Mesodermal cell (in vitro differentiated cells): ENCODE measurements around the gene LPAR3.
"Not testable (repeated sequence)": the region's sequence is repeated elsewhere in the genome, so short reads cannot be mapped to it uniquely, and the experiment has no call there.

ENCODE experiments used
- H3K27ac ChIP-seq: 2 replicates; pipeline ENCODE4 v1.7.0; 2013; ENCODE audit warnings: mild to moderate bottlenecking, low read depth, low read length, moderate library complexity; ENCODE audit not compliant: severe bottlenecking
- H3K36me3 ChIP-seq: 2 replicates; pipeline ENCODE4 v1.7.1; 2013; ENCODE audit warnings: mild to moderate bottlenecking, low read length, moderate library complexity; ENCODE audit not compliant: control insufficient read depth, insufficient read depth
- H3K4me1 ChIP-seq: one replicate; pipeline ENCODE4 v1.7.1; 2013; ENCODE audit warnings: mild to moderate bottlenecking, low read length; ENCODE audit not compliant: insufficient read depth, control insufficient read depth, poor library complexity, severe bottlenecking
- H3K4me3 ChIP-seq: 2 replicates; pipeline ENCODE4 v1.7.0; 2013; ENCODE audit warnings: low read length, control low read depth, mild to moderate bottlenecking; ENCODE audit not compliant: insufficient read depth, poor library complexity, severe bottlenecking; ENCODE audit errors: extremely low read depth
- H3K9me3 ChIP-seq: 2 replicates; pipeline ENCODE4 v1.7.1; 2013; ENCODE audit warnings: mild to moderate bottlenecking, low read length, moderate library complexity; ENCODE audit not compliant: control insufficient read depth
- WGBS, 2 experiments: methylation state at CpG; one replicate each; pipeline ENCODE4 v1.1.5; 2013; ENCODE audit warnings: missing lambda C conversion rate in 2 of 2; ENCODE audit not compliant: insufficient coverage in 2 of 2; 5-methylcytosine and 5-hydroxymethylcytosine counted together

Gene LPAR3

DNA sequence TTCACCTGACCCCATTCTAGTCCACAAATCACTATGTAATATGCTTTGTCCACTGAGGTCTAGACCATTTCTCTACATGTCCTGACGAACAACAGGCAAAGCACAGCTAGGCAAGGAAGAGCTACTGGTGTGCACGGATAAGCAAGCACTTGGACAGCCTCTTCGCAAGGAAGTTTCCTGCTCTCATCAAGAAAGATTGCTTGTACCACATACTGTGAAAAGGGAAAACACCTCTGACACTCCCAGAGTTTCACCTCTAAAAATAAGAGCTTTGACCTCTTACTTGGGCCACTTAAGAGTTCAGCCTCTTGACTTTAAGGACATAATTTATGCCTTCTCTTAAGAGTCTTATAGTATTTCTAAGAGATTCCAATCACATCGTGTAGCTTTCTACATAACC is 36.0 kb upstream of the LPAR3 start:
- H3K27ac ChIP-seq = no peak overlapping the region
- no peaks in the 10 kb centered on the region for H3K9me3 ChIP-seq
- WGBS, 2 experiments = 91 to 94% methylated on average over 3 of the region's 4 CpGs
- no peaks in the 10 kb centered on the region for H3K36me3 ChIP-seq
- no peak overlapping the region for H3K4me3 ChIP-seq
- H3K4me1 ChIP-seq = no peaks in the 10 kb centered on the region

DNA sequence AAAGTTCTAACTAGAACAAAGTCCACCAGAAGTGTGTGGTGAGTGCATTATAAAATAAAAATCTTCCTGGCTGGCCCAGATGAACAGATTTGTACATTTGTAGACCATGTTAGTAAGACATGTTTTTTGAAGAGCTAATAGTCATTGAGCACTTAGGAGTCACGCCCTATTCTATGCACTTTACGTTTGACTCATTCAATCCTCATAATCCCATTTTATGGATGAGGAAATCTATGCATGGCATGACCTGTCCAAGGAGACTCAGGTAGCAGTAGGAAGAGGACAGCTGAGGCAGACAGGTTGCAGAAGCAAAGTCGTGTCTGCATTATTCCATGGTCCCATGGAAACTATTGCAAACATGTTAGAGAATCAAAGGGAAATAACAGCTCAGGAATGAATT is 30.3 kb upstream of the LPAR3 start:
- Histone ChIP-seq H3K4me1 (no peaks in the 10 kb centered on the region), H3K27ac (no peak overlapping the region)
- WGBS, 2 experiments = 70 to 83% methylated on average over 1 of the region's 3 CpGs

DNA sequence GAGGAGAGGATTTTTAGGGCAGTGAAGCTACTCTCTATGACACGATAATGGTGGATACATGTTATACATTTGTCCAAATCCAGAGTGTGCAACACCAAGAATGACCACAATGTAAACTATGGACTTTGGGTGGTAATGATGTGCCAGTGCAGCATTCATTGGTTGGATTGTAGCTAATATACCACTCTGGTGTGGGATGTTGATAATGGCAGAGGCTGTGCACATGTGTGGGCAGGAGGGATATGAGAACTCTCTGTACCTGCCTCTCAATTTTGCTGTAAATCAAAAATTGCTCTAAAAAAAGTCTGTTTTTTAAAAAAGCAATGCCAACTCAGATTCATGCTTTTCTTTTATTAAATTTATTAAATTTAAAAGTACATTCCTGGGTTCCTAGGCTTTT is 27.2 kb upstream of the LPAR3 start:
- H3K36me3 ChIP-seq = no peaks in the 10 kb centered on the region
- H3K4me3 ChIP-seq = no peak overlapping the region
- H3K27ac ChIP-seq = no peak overlapping the region
- H3K4me1 ChIP-seq = no peaks in the 10 kb centered on the region
- no peaks in the 10 kb centered on the region for H3K9me3 ChIP-seq
- WGBS, 2 experiments = 100% methylated on average over 1 of the region's 1 CpG; no CpG with 5 or more reads in 1 of the 2 experiments

More for the DNA sequence above, 30.3 kb upstream of the LPAR3 start:
- no peak overlapping the region for H3K4me3 ChIP-seq
- H3K36me3 ChIP-seq = no peaks in the 10 kb centered on the region
- H3K9me3 ChIP-seq = no peaks in the 10 kb centered on the region

DNA sequence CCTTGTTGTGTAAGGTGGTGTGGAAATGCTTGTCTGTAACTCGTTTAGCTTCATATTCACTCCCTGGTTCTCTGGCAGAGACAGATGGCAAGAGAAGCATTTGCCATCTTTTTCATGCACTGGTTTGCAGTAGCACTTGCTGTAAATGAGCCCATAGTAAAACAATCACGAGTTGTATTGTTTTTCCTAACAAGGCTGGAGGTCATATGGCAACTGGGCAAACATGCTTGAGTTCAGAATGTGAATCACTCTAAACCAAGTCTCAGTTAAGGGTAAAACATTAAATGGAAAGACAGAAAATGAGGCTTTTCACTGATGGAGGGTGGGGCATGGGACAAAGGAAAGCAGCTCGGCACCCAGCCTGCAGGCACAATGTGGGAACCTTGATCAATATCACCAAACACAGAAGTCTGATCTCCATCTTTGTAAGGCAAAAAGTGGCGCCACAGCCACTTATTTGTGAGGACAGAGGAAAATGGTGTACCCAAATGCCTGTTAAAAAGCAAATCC is 26.5 kb upstream of the LPAR3 start:
- no peaks in the 10 kb centered on the region for H3K9me3 ChIP-seq
- no peaks in the 10 kb centered on the region for H3K36me3 ChIP-seq
- no peak overlapping the region for H3K4me3 ChIP-seq
- no peak overlapping the region for H3K27ac ChIP-seq
- H3K4me1 ChIP-seq = no peaks in the 10 kb centered on the region
- WGBS, 2 experiments = 69 to 75% methylated on average over 2 to 4 of the region's 4 CpGs

DNA sequence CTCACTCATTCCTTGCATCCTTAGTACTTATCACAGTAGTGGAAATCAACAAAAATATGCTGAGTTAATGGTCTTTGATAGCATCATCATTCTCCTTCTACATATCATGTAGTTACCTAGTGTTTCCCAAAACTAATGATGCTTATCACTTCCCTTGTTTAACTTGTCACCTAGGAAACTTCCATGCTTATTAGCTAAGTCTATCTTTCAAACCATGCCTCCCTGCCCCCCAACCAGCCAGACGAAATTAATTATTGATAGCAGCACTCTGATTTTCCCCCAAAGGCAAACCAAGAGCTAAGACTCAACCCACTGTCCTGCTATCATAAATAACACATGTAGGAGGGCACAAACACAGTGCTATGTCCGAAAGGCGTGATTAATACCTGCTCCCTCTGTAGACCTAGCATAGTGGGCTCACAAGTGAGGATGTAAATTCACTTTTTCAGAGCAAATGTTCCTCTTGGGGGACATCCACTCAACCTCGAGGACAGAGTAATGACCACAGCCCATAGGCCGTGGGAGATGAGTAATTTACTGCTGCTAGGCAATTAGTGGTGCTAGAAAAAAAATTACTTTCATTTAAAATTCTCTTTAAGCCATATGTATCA is 25.8 kb upstream of the LPAR3 start:
- 60% methylated on average over 1 of the region's 5 CpGs; no CpG with 5 or more reads in 1 of the 2 experiments for WGBS, 2 experiments
- Histone ChIP-seq H3K4me1 (no peaks in the 10 kb centered on the region), H3K4me3 (no peak overlapping the region), H3K36me3 (no peaks in the 10 kb centered on the region), H3K9me3 (no peaks in the 10 kb centered on the region), H3K27ac (no peak overlapping the region)

DNA sequence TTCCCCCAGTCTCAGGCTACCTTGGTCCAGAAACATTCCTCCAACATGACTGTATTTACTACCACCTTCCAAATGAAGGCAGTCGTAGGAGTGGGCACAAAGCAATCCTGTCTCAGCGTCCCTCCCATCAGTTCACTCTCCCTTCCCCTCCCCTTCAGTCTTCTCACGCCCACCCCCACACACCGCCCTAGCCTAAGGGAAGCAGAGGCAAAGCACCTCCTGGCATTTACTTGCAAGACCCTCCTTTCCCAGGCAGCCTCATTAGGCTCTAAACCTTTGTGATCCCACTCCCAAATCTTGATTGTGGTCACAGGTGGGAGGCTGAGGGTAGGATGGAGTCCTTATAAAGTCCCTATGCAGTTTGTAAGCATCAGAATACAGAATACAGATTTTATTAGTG is 23.9 kb upstream of the LPAR3 start:
- no peaks in the 10 kb centered on the region for H3K9me3 ChIP-seq
- no peaks in the 10 kb centered on the region for H3K4me1 ChIP-seq
- 54 to 69% methylated on average over 2 to 3 of the region's 4 CpGs for WGBS, 2 experiments
- H3K36me3 ChIP-seq = no peaks in the 10 kb centered on the region
- H3K4me3 ChIP-seq = no peak overlapping the region
- no peak overlapping the region for H3K27ac ChIP-seq

DNA sequence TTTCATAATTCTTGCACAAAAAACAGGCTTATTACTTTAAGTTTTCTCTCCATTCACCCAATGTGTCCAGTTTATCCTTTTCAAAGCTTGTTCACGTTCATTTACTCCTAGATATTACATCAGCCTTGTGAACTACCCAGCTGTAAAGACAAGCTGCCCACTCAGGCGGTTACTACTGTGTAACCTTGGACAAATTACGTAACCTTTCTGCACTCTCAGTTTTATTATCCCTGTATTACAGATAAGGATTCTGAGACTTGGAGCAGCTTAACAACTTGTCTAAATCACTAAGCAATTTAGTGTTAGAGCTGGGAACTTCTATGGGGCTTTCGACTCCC is 20.5 kb upstream of the LPAR3 start:
- Histone ChIP-seq H3K36me3 (no peaks in the 10 kb centered on the region), H3K4me1 (no peaks in the 10 kb centered on the region), H3K27ac (no peak overlapping the region), H3K4me3 (no peak overlapping the region), H3K9me3 (no peaks in the 10 kb centered on the region)
- 77 to 89% methylated on average over 2 to 3 of the region's 4 CpGs for WGBS, 2 experiments

DNA sequence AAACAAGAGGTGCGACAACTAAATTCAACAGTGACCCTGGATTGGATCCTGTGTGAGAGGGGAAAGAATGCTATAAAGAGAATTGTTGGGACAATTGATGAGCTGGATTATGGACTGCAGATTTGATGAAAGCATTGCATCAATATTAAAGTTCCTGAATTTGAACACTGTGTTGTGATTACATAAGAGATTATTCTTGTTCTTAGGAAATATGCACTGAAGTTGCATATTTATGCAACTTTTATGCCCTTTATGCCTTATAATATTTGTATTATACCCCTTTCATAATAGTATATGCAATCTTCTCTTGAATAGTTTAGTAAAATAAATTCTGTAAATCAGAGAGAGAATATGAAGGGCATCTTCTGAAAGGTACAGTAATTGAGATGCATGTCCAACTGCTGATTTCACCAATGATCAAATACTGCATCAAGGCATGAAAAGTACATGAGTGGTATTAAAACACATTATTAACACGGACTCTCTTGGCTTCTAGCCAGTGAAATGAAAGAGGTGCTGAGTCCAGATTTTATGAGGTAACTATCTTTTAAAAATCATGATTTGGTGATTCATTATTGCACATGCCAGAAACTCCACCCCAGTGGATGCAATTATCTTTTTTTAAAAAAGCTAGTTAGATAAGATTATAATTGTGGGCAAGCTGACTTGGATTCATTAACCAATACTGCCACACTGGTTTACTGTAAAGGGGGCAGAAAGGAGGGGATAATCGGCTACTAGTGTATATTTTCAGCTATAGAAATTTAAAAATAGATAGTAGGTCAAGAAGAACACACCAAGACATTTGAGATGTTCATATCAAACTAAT is 19.9 kb upstream of the LPAR3 start:
- 84 to 86% methylated on average over 1 to 2 of the region's 3 CpGs for WGBS, 2 experiments
- H3K4me1 ChIP-seq = no peaks in the 10 kb centered on the region
- H3K36me3 ChIP-seq = no peaks in the 10 kb centered on the region
- H3K4me3 ChIP-seq = no peak overlapping the region
- no peak overlapping the region for H3K27ac ChIP-seq
- no peaks in the 10 kb centered on the region for H3K9me3 ChIP-seq

DNA sequence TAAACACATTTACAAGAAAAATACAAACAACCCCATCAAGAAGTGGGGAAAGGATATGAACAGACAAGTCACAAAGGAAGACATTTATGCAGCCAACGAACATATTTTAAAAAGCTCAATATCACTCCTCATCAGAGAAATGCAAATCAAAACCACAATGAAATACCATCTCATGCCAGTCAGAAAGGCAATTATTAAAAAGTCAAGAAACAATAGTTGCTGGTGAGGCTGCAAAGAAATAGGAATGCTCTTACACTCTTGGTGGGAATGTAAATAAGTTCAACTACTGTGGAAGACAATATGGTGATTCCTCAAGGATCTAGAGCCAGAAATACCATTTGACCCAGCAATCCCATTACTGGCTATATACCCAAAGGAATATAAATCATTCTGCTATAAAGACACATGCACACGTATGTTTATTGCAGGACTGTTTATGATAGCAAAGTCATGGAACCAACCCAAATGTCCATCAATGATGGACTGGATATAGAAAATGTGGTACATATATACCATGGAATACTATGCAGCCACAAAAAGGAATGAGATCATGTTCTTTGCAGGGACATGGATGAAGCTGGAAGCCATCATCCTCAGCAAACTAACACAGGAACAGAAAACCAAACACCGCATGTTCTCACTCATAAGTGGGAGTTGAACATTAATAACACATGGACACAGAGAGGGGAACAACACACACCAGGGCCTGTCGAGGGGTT is 15.9 kb upstream of the LPAR3 start:
- H3K9me3 ChIP-seq, H3K4me3 ChIP-seq, H3K36me3 ChIP-seq, H3K27ac ChIP-seq, H3K4me1 ChIP-seq: not testable (repeated sequence)
- WGBS, 2 experiments = 90 to 100% methylated on average over 1 to 2 of the region's 4 CpGs

DNA sequence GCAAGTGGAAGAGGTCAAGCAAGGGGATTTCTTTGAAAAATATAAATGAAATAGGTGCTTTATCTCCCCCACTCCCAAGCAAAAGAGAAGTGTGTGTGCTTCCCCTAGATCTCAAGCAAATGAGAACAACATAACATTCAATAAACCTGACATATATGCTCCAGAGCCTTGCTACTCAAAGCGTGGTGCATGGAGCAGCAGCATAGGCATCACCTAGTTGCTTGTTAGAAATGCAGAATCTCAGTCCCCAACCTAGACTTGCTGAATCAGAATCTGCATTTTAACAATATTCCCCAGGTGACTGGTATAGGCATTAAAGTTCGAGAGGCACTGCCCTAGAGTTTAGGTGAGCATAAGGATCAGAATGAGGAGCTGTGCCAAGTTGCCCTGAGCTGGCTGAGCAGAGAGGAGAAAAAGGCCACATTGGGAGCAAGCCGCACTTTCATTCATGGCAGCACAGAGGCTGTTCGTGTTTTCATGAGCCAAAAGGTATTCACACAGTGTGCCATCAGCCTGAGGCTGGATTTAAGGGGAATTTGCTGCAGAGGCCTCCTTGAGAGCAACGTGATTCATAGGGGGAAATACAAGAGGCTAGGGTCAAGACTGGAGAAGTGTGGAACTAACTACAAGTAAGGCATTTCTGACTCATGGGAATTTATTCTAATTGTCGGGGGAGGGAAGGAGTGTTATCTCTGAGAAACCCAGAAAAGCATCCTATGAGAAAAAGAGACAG is 14.3 kb upstream of the LPAR3 start:
- H3K4me1 ChIP-seq = peaks cover 6% of the 10 kb centered on the region
- no peak overlapping the region for H3K27ac ChIP-seq
- no peak overlapping the region for H3K4me3 ChIP-seq
- H3K36me3 ChIP-seq = no peaks in the 10 kb centered on the region
- WGBS, 2 experiments = 54 to 61% methylated on average over 6 of the region's 6 CpGs
- H3K9me3 ChIP-seq = no peaks in the 10 kb centered on the region
